ENCODE results near the gene MFRP. TPM values are rescaled to one million over a fixed set of nuclear protein-coding genes. Genes with fewer than 3 reads are reported as not detected.
A peak's percentile ranks its signal among the peaks of the same experiment; 100 is the strongest.

Gene MFRP
- total RNA-seq, 2 experiments from 2014 or later, result not detected

DNA sequence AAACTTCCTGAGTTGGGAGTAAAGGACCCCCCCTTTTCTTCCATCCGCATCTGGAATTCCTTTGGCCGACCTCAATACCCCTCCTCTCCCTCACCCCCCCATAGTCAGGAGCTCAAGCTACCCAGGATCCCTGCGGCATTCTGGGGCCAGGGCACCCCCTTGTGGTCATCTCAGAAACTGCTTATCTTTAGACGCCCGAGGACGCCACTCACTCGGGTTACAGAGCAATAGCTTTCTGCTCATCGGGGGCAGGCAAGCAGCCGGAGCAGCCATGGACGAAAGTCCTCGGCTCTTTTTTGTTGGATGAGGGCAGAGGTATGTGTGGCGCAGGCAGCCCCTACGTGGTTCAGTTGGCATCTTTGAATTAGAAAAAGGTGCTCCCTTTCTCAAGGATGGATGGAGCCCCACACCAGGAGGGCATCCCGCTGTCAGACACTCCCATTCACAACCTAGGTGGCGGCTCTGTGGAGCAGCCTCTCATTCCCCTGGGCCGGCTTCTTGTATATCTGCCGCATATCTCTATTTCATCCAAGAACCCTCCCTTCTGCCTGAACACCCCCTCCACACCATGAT, 8.1 kb downstream of the MFRP start:
- no peak overlapping the region for H3K4me3 Mint-ChIP-seq
- H3K27ac Mint-ChIP-seq, result no peak overlapping the region
- H3K4me1 Mint-ChIP-seq (ENCODE audit: low read depth), result peaks cover 38% of the 10 kb centered on the region
- intact Hi-C loops (cut with micrococcal nuclease), result loop anchor here (1.0 kb wide), 1 partner anchor 43 kb away; the partner anchor contains the start of gene USP2
- DNase-seq, result peak; percentile 85
- CTCF ChIA-PET, result interaction anchor here (0.5 to 5.0 kb wide), 35 partner anchors 10 to 1205 kb away, joined by 3 to 70 read pairs (median 4); partner anchors contain the start of genes MCAM, USP2 and VPS11
- peaks cover 9% of the 10 kb centered on the region for H3K36me3 Mint-ChIP-seq (ENCODE audit: low read depth)
- H3K9me3 Mint-ChIP-seq, result no peaks in the 10 kb centered on the region
- peaks cover 24% of the 10 kb centered on the region for H3K27me3 Mint-ChIP-seq (ENCODE audit: low read depth)

DNA sequence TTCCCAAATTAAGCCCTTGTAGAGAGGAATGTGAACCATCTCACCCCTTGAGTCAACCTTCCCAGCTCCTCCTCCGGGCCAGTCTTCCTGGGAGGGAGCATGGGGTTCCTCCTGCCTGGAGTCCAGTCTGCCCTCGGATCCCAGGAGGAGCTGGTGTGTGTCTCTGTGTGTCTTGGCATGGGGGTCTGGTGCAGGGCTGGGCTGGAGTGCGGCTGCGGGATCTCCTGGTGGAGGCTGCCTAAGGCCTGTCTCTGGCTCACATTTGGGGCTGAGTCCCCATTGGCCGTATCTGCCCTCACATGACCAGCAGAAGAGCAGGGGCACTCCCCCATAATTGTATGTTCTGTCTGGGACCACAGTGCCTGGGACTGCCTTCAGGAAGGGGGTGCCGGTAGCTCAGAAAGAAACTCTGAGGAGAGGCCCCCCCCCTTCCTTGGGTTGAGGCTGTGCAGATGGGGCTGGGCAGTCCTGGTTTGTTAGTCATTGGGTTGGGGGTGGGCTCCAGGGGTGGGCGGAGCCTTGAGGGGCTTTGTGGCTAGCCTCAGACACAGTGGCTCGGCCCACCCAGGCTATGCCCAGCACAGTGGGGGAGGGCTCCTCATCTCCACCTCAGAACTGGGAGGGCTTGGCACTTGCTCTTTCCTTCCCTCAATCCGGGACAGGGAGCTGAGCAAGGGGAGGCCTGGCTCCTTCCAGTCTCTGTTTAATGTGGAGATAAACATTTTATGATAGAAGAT, 8.8 kb downstream of the MFRP start:
- H3K4me3 Mint-ChIP-seq, result no peak overlapping the region
- H3K4me1 Mint-ChIP-seq (ENCODE audit: low read depth), result peaks cover 38% of the 10 kb centered on the region
- no peak for DNase-seq
- CTCF ChIA-PET, result interaction anchor here (0.7 to 5.0 kb wide), 29 partner anchors 10 to 1205 kb away, joined by 3 to 70 read pairs (median 5); partner anchors contain the start of genes MCAM, USP2 and VPS11
- H3K27ac Mint-ChIP-seq, result no peak overlapping the region
- H3K36me3 Mint-ChIP-seq (ENCODE audit: low read depth), result peaks cover 9% of the 10 kb centered on the region
- H3K9me3 Mint-ChIP-seq, result no peaks in the 10 kb centered on the region
- H3K27me3 Mint-ChIP-seq (ENCODE audit: low read depth), result peaks cover 18% of the 10 kb centered on the region
- intact Hi-C loops (cut with micrococcal nuclease), result loop anchor here (1.0 kb wide), 1 partner anchor 44 kb away; the partner anchor contains the start of gene USP2

DNA sequence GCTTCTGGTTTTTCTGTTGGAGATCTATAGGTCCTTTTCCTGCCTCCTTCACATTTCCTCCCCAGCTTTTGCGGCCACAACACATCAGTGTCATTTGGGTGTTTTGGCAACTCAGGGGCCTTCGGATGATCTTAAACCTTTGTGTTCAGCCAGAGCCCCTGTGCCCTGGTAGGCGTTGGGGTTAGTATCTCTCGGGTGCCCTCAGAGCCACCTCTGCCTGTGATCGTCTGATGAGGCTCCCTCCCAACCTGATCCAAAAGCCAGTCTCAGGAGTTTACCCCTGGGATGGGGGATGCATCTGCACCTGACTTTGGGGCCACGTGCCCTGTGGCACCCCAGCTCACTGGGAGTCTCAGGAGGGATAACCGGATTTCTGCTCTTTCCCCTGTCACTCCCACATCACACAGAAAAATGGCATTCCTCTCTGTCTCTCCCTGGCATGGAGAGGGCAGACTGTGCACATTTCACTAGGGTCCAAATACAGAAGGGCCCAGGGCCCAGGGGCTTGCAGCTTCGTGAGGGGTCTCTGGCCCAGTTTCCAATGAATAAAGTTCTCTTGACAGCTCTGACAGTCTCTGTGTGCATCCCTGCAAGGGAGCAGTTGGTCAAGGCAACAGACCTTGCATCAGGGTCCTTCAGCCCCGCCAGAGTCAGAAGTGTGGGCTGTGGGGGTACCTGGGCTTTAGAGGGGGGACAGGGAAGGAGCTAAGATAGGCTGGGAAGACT, 9.6 kb downstream of the MFRP start:
- peak overlapping the region; percentile 28 for H3K4me3 Mint-ChIP-seq
- CTCF ChIA-PET, result interaction anchor here (1.2 to 5.0 kb wide), 12 partner anchors 9 to 138 kb away, joined by 3 to 70 read pairs (median 12); partner anchors contain the start of genes MCAM and USP2
- peaks cover 17% of the 10 kb centered on the region for H3K27me3 Mint-ChIP-seq (ENCODE audit: low read depth)
- H3K4me1 Mint-ChIP-seq (ENCODE audit: low read depth), result peaks cover 38% of the 10 kb centered on the region
- peaks cover 9% of the 10 kb centered on the region for H3K36me3 Mint-ChIP-seq (ENCODE audit: low read depth)
- DNase-seq, result no peak
- no peak overlapping the region for H3K27ac Mint-ChIP-seq
- intact Hi-C loops (cut with micrococcal nuclease), result no loop called here
- no peaks in the 10 kb centered on the region for H3K9me3 Mint-ChIP-seq

DNA sequence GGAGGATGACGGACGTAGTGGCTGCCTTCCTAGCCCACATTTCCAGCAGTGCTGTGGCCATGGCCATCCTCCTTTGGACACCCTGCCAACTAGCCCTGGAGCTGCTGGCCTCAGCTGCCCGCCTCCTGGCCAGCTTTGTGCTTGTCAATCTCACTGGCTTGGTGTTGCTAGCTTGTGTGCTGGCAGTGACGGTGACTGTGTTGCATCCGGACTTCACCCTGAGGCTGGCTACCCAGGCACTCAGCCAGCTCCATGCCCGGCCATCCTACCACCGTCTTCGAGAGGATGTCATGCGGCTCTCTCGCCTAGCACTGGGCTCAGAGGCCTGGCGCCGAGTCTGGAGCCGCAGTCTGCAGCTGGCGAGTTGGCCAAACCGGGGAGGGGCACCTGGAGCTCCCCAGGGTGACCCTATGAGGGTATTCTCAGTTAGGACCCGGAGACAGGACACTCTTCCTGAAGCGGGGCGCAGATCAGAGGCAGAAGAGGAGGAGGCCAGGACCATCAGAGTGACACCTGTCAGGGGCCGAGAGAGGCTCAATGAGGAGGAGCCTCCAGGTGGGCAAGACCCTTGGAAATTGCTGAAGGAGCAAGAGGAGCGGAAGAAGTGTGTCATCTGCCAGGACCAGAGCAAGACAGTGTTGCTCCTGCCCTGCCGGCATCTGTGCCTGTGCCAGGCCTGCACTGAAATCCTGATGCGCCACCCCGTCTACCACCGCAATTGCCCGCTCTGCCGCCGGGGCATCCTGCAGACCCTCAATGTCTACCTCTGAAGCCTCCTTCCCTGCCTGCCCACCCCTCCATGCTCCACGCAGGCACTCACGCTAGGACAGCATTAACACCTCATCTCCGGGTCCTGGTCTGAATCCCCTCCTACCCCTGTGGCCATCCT, 10.6 kb downstream of the MFRP start:
- CTCF ChIA-PET, result interaction anchor here (1.1 to 5.0 kb wide), 6 partner anchors 8 to 46 kb away, joined by 3 to 44 read pairs (median 8); partner anchors contain the start of gene USP2
- Mint-ChIP-seq H3K9me3 (no peaks in the 10 kb centered on the region), H3K36me3 (ENCODE audit: low read depth) (peaks cover 9% of the 10 kb centered on the region), H3K27me3 (ENCODE audit: low read depth) (peaks cover 9% of the 10 kb centered on the region), H3K4me3 (peak overlapping the region; percentile 93), H3K4me1 (ENCODE audit: low read depth) (peaks cover 35% of the 10 kb centered on the region), H3K27ac (no peak overlapping the region)
- intact Hi-C loops (cut with micrococcal nuclease), result loop anchor here (2.0 kb wide), 2 partner anchors 15 to 29 kb away; no protein-coding TSS in a partner anchor
- DNase-seq, result no peak

DNA sequence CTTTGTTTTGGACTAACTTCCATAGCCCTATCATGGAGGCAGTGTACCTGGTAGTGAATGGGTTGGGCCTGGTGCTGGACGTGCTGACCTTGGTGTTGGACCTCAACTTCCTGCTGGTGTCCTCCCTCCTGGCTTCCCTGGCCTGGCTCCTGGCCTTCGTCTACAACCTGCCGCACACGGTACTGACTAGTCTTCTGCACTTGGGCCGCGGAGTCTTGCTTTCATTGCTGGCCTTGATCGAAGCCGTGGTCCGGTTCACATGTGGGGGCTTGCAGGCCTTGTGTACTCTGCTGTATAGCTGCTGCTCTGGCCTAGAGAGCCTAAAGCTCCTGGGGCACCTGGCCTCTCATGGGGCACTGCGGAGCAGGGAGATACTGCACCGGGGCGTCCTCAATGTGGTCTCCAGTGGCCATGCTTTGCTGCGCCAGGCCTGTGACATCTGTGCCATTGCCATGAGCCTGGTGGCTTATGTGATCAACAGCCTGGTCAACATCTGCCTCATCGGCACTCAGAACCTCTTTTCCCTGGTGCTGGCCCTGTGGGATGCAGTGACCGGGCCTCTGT, 11.3 kb downstream of the MFRP start:
- H3K9me3 Mint-ChIP-seq, result no peaks in the 10 kb centered on the region
- H3K27ac Mint-ChIP-seq, result peak overlapping the region; percentile 87
- H3K4me3 Mint-ChIP-seq, result peak overlapping the region; percentile 93
- peaks cover 7% of the 10 kb centered on the region for H3K27me3 Mint-ChIP-seq (ENCODE audit: low read depth)
- H3K36me3 Mint-ChIP-seq (ENCODE audit: low read depth), result peaks cover 9% of the 10 kb centered on the region
- DNase-seq, result no peak
- CTCF ChIA-PET, result interaction anchor here (1.1 to 2.2 kb wide), 6 partner anchors 11 to 47 kb away, joined by 3 to 13 read pairs (median 6); partner anchors contain the start of gene USP2
- intact Hi-C loops (cut with micrococcal nuclease), result loop anchor here (2.0 kb wide), 2 partner anchors 14 to 28 kb away; no protein-coding TSS in a partner anchor
- peaks cover 32% of the 10 kb centered on the region for H3K4me1 Mint-ChIP-seq (ENCODE audit: low read depth)

DNA sequence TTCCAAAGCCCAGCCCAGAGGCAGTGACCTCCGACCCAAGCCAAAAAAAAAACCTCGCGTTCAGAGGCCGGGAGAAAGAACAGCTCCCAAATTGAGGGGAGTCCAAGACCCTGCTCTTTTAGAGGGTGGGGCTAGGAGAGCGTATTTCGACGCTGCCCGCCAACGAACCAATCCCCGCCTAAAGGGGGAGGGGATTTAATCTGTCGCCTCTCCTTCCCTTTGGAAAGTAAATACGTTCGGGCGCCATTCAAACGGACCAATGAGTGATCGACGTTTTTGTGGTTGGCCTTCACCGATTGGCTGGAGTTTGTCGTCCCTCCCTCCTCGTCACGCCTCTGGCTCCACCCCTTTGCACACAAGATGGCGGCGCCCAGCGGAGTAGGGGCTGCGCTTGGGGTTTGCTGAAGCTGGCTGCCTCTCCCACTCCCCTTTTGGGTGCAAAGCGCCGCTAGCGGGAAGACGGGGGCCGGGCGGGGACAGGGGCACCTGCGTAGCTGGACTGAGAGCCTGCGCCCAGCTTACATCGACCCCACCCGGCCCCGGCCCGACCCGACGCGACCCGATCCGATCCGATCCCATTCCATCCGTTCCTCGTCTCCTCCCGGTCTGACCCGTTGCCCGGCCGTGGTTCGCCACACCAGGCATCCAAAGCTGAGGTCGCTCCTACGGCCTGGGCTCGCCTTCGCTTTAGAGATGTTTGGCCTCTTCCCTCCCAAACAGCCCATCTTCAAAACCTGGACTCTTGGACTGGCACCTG, 12.2 kb downstream of the MFRP start, which contains the start of gene RNF26:
Gene RNF26 (plus strand): TSS at position 354 of the 757 bp plus-strand sequence. CDS start 596 bp downstream, outside the sequence.
- peaks cover 9% of the 10 kb centered on the region for H3K36me3 Mint-ChIP-seq (ENCODE audit: low read depth)
- intact Hi-C loops (cut with micrococcal nuclease), result loop anchor here (1.0 to 2.0 kb wide), 4 partner anchors 14 to 239 kb away; partner anchors contain the start of gene USP2
- peak; percentile 98 for DNase-seq
- H3K27ac Mint-ChIP-seq, result peak within 1 kb of the TSS; percentile 91
- H3K4me1 Mint-ChIP-seq (ENCODE audit: low read depth), result peaks cover 31% of the 10 kb centered on the region
- peak within 1 kb of the TSS; percentile 93 for H3K4me3 Mint-ChIP-seq
- peaks cover 5% of the 10 kb centered on the region for H3K27me3 Mint-ChIP-seq (ENCODE audit: low read depth)
- no peaks in the 10 kb centered on the region for H3K9me3 Mint-ChIP-seq
- CTCF ChIA-PET, result interaction anchor here (1.2 to 2.2 kb wide), 4 partner anchors 11 to 47 kb away, joined by 3 to 13 read pairs (median 8); partner anchors contain the start of gene USP2

DNA sequence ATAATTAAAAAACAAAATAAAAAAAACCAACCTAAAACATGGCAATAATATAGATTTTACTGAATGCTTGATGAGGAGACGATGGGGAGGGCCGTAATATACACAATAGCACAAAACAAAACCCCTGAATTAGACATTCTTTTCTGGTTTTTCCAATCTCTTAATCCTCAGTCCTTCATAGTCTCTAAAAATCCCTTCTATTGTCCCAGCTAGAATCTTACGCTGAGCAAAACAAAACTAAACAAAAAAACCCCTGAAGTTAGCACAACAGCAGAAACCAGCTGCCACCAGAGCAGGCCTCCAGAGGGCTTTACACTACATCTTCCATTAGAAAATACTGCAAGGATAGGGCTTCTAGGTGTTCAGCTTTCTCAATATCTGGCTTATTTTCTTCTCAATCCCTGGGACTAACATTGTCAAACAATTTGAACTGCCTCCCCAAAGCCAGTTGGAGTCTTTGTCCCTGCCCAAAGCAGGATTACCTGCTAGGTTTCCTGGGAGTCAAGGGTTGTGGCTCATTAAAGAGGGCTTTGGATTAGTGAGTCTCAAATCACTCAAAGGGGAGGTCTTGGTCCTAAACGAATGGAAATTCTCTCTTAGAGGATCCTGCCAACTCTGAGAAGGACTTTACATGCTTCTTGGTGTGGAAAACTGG, 14.3 kb downstream of the MFRP start:
- peaks cover 9% of the 10 kb centered on the region for H3K36me3 Mint-ChIP-seq (ENCODE audit: low read depth)
- CTCF ChIA-PET, result interaction anchor here (1.1 to 2.6 kb wide), 2 partner anchors 10 to 127 kb away, joined by 3 to 20 read pairs; partner anchors contain the start of gene CBL
- intact Hi-C loops (cut with micrococcal nuclease), result no loop called here
- H3K27ac Mint-ChIP-seq, result no peak overlapping the region
- DNase-seq, result no peak
- peaks cover 23% of the 10 kb centered on the region for H3K4me1 Mint-ChIP-seq (ENCODE audit: low read depth)
- no peaks in the 10 kb centered on the region for H3K9me3 Mint-ChIP-seq
- no peak overlapping the region for H3K4me3 Mint-ChIP-seq
- H3K27me3 Mint-ChIP-seq (ENCODE audit: low read depth), result no peaks in the 10 kb centered on the region

DNA sequence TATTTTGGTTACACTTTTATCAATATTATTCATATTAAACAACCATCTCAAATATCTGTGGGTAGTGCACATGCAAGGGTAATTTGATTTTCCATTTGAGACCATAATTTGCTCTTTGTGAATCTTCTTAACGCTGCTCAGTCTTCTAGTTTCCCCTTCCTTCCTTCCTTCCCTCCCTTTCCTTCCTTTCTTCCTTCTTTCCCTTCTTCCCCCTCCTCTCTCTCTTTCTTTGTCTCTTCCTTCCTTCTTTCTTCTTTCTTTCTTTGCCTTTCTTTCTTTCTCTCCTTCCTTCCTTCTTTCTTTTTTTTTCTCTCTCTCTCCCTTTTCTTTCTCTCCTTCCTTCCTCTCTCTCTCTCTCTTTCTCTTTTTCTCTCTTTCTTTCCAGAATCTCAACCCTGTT, 16.3 kb downstream of the MFRP start:
- Mint-ChIP-seq H3K36me3 (ENCODE audit: low read depth) (no peaks in the 10 kb centered on the region), H3K27me3 (ENCODE audit: low read depth) (no peaks in the 10 kb centered on the region), H3K9me3 (no peaks in the 10 kb centered on the region), H3K27ac (no peak overlapping the region), H3K4me1 (ENCODE audit: low read depth) (peaks cover 5% of the 10 kb centered on the region), H3K4me3 (no peak overlapping the region)
- no peak for DNase-seq
- CTCF ChIA-PET, result interaction anchor here (5.3 kb wide), 1 partner anchor 8 kb away, joined by 44 read pairs; the partner anchor contains the start of gene C1QTNF5
- intact Hi-C loops (cut with micrococcal nuclease), result no loop called here

DNA sequence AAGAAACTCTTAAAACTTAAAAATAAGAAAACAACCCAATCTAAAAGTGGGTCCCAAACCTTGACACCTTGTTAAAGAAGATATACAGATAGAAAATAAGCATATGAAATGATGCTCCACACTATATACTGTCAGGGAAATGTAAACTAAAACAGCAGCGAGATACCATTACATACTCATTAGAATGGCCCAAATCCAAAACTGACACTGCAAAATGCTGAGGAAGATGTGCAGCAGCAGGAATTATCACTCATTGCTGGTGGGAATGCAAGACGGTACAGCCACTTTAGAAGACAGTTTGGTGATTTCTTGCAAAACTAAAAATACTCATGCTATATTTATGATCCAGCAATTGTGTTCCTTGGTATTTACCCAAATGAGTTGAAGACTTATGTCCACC, 17.2 kb downstream of the MFRP start:
- Mint-ChIP-seq H3K4me1 (ENCODE audit: low read depth) (no peaks in the 10 kb centered on the region), H3K4me3 (no peak overlapping the region), H3K27ac (no peak overlapping the region), H3K36me3 (ENCODE audit: low read depth) (no peaks in the 10 kb centered on the region), H3K27me3 (ENCODE audit: low read depth) (no peaks in the 10 kb centered on the region), H3K9me3 (no peaks in the 10 kb centered on the region)
- CTCF ChIA-PET, result interaction anchor here (0.7 to 5.3 kb wide), 2 partner anchors 9 to 124 kb away, joined by 4 to 44 read pairs; partner anchors contain the start of gene C1QTNF5
- intact Hi-C loops (cut with micrococcal nuclease), result no loop called here
- no peak for DNase-seq

DNA sequence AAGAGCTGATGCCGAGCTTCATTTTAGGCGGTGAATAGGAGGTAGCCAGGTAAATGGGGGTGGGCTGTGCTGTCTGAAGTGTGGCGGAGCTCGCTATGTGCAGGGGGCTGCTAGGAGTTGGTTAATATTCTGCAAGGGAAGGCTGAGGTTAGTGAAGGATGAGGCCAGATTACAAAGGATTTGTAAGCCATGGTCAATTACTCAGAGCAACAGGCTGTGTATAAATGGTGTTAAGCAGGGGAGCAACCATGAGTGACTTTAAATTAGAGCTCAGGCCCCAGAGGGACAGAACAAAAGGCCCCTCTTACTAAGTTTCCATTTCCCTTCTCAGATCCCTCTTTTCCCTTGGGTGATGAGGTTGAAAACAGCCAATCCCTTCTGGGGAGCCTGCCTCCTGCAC, 22.3 kb downstream of the MFRP start:
- DNase-seq, result no peak
- Mint-ChIP-seq H3K27ac (no peak overlapping the region), H3K9me3 (no peaks in the 10 kb centered on the region), H3K4me3 (no peak overlapping the region), H3K27me3 (ENCODE audit: low read depth) (peaks cover 2% of the 10 kb centered on the region), H3K4me1 (ENCODE audit: low read depth) (peaks cover 18% of the 10 kb centered on the region), H3K36me3 (ENCODE audit: low read depth) (no peaks in the 10 kb centered on the region)
- intact Hi-C loops (cut with micrococcal nuclease), result no loop called here
- CTCF ChIA-PET, result interaction anchor here (0.6 to 4.4 kb wide), 32 partner anchors 8 to 282 kb away, joined by 3 to 70 read pairs (median 5); partner anchors contain the start of genes C1QTNF5, CBL, NLRX1 and RNF26
